DOHH2 (cell line): ENCODE results near the gene HOXA13.
A peak's percentile ranks its signal among the peaks of the same experiment; 100 is the strongest.

Experiments used
- H3F3A ChIP-seq: fragments of 200-600 bp; sonication (generic), shearing (Covaris generic); 2 replicates; pipeline ENCODE4 v1.6.0; 2016; ENCODE audit warnings: antibody characterized with exemption, mild to moderate bottlenecking; ENCODE audit not compliant: control insufficient read depth, insufficient read depth
- H3K27ac ChIP-seq: fragments of 200-600 bp; sonication (generic); 2 replicates; pipeline ENCODE4 v1.5.1; 2014; ENCODE audit warnings: low read depth, mild to moderate bottlenecking, low read length, moderate library complexity
- H3K27me3 ChIP-seq: fragments of 200-600 bp; sonication (generic); 2 replicates; pipeline ENCODE4 v1.6.1; 2014; ENCODE audit warnings: mild to moderate bottlenecking, low read length, mixed read lengths; ENCODE audit not compliant: control insufficient read depth
- H3K36me3 ChIP-seq: fragments of 200-600 bp; sonication (generic); 2 replicates; pipeline ENCODE4 v1.6.1; 2014; ENCODE audit warnings: mild to moderate bottlenecking, low read length, moderate library complexity, mixed read lengths; ENCODE audit not compliant: control insufficient read depth
- H3K4me1 ChIP-seq: fragments of 200-600 bp; sonication (generic); 2 replicates; pipeline ENCODE4 v1.6.1; 2014; ENCODE audit warnings: mild to moderate bottlenecking, low read length, mixed read lengths; ENCODE audit not compliant: control insufficient read depth
- H3K4me2 ChIP-seq: fragments of 200-600 bp; sonication (generic); 2 replicates; pipeline ENCODE4 v1.6.0; 2014; ENCODE audit warnings: mild to moderate bottlenecking, low read length, moderate library complexity
- H3K4me3 ChIP-seq: fragments of 200-600 bp; sonication (generic); 2 replicates; pipeline ENCODE4 v1.5.1; 2014; ENCODE audit warnings: mild to moderate bottlenecking, low read length, mixed read lengths
- H3K79me2 ChIP-seq: fragments of 200-600 bp; sonication (generic); 2 replicates; pipeline ENCODE4 v1.6.1; 2014; ENCODE audit warnings: mild to moderate bottlenecking, low read length, mixed read lengths; ENCODE audit not compliant: control insufficient read depth
- H3K9me2 ChIP-seq: fragments of 200-600 bp; sonication (generic); replicated peaks from 2 replicates; pipeline ENCODE4 v1.6.1; 2014; ENCODE audit warnings: mild to moderate bottlenecking, low read length, mixed read lengths; ENCODE audit not compliant: control insufficient read depth
- H3K9me3 ChIP-seq: fragments of 200-600 bp; sonication (generic); 2 replicates; pipeline ENCODE4 v1.6.1; 2014; ENCODE audit warnings: antibody characterized with exemption, low read length, mixed read lengths; ENCODE audit not compliant: control insufficient read depth, insufficient read depth
- H4K20me1 ChIP-seq: fragments of 200-600 bp; sonication (generic); 2 replicates; pipeline ENCODE4 v1.6.0; 2014; ENCODE audit warnings: low read depth, mild to moderate bottlenecking, antibody characterized with exemption, low read length, moderate library complexity; ENCODE audit not compliant: control insufficient read depth, insufficient read depth
- CTCF ChIP-seq: fragments of 200-600 bp; sonication (generic); IDR thresholded peaks from one replicate; pipeline ENCODE4 v1.5.1; 2014; ENCODE audit warnings: antibody characterized with exemption, mild to moderate bottlenecking, low read depth, low read length; ENCODE audit not compliant: poor library complexity, severe bottlenecking
- EZH2phosphoT487 ChIP-seq: fragments of 200-600 bp; sonication (generic); IDR thresholded peaks from 2 replicates; pipeline ENCODE4 v1.6.1; 2017; ENCODE audit warnings: borderline replicate concordance, mild to moderate bottlenecking, antibody characterized with exemption, low read length, moderate library complexity, mixed read lengths

Gene HOXA13

DNA sequence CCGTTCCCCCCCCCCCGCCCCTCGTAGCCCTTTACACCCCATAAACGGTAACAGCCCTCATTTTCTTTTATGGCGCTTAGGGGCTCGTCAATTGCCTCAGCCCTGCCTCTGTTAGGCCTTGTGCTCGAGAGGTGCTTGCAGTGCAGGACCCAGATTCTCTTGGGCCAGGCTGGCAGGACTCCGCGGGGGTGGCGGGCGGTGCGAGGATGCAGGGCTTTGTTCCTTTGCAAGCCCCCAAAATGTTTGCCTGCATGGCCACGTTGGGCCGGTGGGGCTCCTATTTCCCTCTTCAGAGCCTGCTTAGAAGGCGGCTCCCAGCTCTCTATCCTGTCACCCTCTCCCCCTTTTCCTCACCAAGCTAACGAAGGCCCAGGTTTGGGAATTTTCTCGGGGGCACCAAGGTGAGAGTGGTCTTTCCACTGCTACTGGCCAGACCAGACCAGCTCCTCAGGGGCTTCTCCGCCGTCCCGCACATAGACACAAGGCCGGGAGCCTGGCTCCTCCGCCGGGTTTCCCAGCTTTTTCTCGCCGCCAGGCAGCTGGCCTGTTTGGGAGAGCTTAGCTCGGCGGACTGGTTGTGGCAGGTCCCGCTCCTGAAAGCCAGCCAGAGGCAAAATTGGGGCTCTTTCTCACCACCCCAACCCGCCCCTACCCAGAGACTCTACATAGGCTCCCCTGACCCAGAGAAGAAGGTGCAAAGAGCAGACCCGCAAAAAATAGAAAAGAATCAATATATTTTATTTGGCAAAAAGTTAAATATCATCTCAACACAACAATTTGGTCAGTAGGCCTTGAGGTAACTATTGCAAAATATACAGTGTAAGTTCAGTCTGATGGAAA, 38.0 kb downstream of the HOXA13 start:
- no peaks in the 10 kb centered on the region; the same call in 1 of the 2 replicates for H3F3A ChIP-seq
- no peaks in the 10 kb centered on the region for H3K79me2 ChIP-seq
- H3K36me3 ChIP-seq: no peaks in the 10 kb centered on the region
- no peak overlapping the region; the same call in 1 of the 2 replicates for H3K4me3 ChIP-seq
- no peaks in the 10 kb centered on the region for H3K9me2 ChIP-seq
- peak overlapping the region; percentile 93 for H3K4me2 ChIP-seq
- peaks cover 20% of the 10 kb centered on the region for H3K4me1 ChIP-seq
- TF ChIP-seq EZH2phosphoT487: no peak
- no peak for TF ChIP-seq CTCF
- no peaks in the 10 kb centered on the region for H3K9me3 ChIP-seq
- H4K20me1 ChIP-seq: no peaks in the 10 kb centered on the region
- peaks cover 63% of the 10 kb centered on the region for H3K27me3 ChIP-seq
- no peak overlapping the region for H3K27ac ChIP-seq

DNA sequence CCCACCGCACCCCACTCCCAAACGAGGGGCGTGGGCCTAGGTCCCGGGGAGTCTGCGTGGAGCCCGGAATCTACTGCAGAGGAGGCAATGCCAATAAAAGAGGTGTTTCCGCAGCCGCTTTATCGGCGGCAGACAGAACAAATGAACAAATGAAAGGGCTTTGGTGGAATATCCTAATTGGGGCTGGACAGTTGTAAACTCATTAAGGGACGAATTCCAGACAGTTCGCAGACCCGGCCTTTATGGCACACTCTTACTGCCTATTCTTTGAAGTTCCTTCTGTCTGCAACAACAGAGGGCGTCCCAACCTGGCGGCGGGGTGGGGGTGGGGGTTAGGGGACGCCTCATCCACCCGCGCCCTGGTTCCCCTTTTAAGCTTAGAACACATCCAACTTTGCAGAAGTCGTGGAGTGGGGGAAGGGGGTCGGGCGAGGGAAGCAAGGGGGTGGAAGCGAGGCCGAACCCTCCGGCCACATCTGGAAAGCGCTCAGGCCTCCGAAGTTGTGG, 38.6 kb downstream of the HOXA13 start:
- Histone ChIP-seq H3K27ac (no peak overlapping the region), H3K4me1 (peaks cover 20% of the 10 kb centered on the region), H3K36me3 (no peaks in the 10 kb centered on the region), H3K4me2 (peak overlapping the region; percentile 93), H3K4me3 (peak overlapping the region; percentile 80), H3K9me3 (no peaks in the 10 kb centered on the region), H3K79me2 (no peaks in the 10 kb centered on the region), H3K9me2 (no peaks in the 10 kb centered on the region), H4K20me1 (no peaks in the 10 kb centered on the region), H3K27me3 (peaks cover 57% of the 10 kb centered on the region), H3F3A (no peaks in the 10 kb centered on the region; the same call in 1 of the 2 replicates)
- peak; percentile 57 for TF ChIP-seq CTCF
- TF ChIP-seq EZH2phosphoT487: no peak

- H3K4me3 ChIP-seq: peak overlapping the region; percentile 80
- H4K20me1 ChIP-seq: no peaks in the 10 kb centered on the region
- TF ChIP-seq CTCF (peak; percentile 100), EZH2phosphoT487 (peak; percentile 84; the same call in 1 of the 2 replicates)
- H3K79me2 ChIP-seq: no peaks in the 10 kb centered on the region
- H3K27me3 ChIP-seq: peaks cover 59% of the 10 kb centered on the region
- no peak overlapping the region for H3K27ac ChIP-seq
- no peaks in the 10 kb centered on the region for H3K9me2 ChIP-seq
- H3K4me2 ChIP-seq: peak overlapping the region; percentile 93
- H3K9me3 ChIP-seq: no peaks in the 10 kb centered on the region
- H3F3A ChIP-seq: no peaks in the 10 kb centered on the region; the same call in 1 of the 2 replicates
- H3K36me3 ChIP-seq: no peaks in the 10 kb centered on the region
- H3K4me1 ChIP-seq: peaks cover 20% of the 10 kb centered on the region
Measured at GRCh38 chr7:27160546-27161213, 39.2 kb downstream of the HOXA13 start.
